Pancreas (tissue), 10 donors: ENCODE measurements around the gene SEMA3G. TPM values are rescaled to one million over a fixed set of nuclear protein-coding genes. Genes with fewer than 3 reads are reported as not detected.

Experiments used
- ATAC-seq, 4 donors: fragments of 200-7000 bp; cut with Tn5 transposase; one replicate each; pipeline versions ENCODE4 v1.8.0 to v1.9.1; 2020; ENCODE audit warnings: mild to moderate bottlenecking in 4 of 4, moderate library complexity in 4 of 4
- DNase-seq, 6 donors: peaks; one replicate each; pipeline ENCODE4 v3.0.0-alpha.2; 2020
- FAIRE-seq: peaks from 2 replicates; lab custom pipeline; 2012; peaks lifted over from hg19 to GRCh38; lab: Jason Lieb, UNC
- H3K27ac ChIP-seq, 4 donors: fragments of 200-600 bp; sonication (generic); 1 replicate in 3 of 4; 2 replicates in 1 of 4; pipeline versions ENCODE4 v1.5.0 to v1.8.0; 2020
- H3K27me3 ChIP-seq, 4 donors: fragments of 200-600 bp; one replicate each; pipeline ENCODE4 v1.8.0; 2021
- H3K36me3 ChIP-seq, 3 donors: fragments of 200-600 bp; sonication (generic) in 1 of 3; one replicate each; pipeline versions ENCODE4 v1.5.0 to v1.8.0; 2020 to 2021
- H3K4me1 ChIP-seq, 3 donors: fragments of 200-600 bp; one replicate each; pipeline ENCODE4 v1.8.0; 2021
- H3K4me3 ChIP-seq, 4 donors: fragments of 200-600 bp; sonication (generic) in 2 of 4; one replicate each; pipeline versions ENCODE4 v1.5.0 to v1.8.0; 2020 to 2021
- H3K9me3 ChIP-seq, 4 donors: fragments of 200-600 bp; one replicate each; pipeline ENCODE4 v1.8.0; 2021
- CTCF ChIP-seq, 4 donors: fragments of 200-600 bp; sonication (generic) in 3 of 4; IDR thresholded peaks; one replicate each; pipeline versions ENCODE4 v1.5.0 to v1.8.0; 2021; ENCODE audit warnings: antibody characterized with exemption in 4 of 4
- whole genome bisulfite sequencing, 2 donors: extraction: QIAGEN DNeasy Blood & Tissue Kit; methylation state at CpG; one replicate each; pipeline ENCODE4 v1.1.7; 2013; 5-methylcytosine and 5-hydroxymethylcytosine counted together
- intact Hi-C, 3 donors: fragments of 100-400 bp; cut with DNase I; formaldehyde crosslinking; loops; one replicate each; pipeline versions ENCODE4 v1.11.1 to v1.14.2; 2022
- polyA plus RNA-seq, 2 donors: library from polyadenylated mRNA; stranded (reverse); fragments of 200-250 nt; gene quantifications; one replicate each; pipeline ENCODE4 v1.2.3, GENCODE V29; 2013
- total RNA-seq, 6 donors: library from RNA; stranded (reverse); fragmentation: NEBNext Ultra II Directional in 4 of 6; extraction: Animal tissue kit (Norgen Biotek cat#: 25700) in 4 of 6; gene quantifications; one replicate each; pipeline versions ENCODE4 v1.2.1 to v1.2.4, GENCODE V29; 2021 to 2023
- donor health status: healthy with polysubstance abuse.
- donor health status: DM: no; HTN: no; CAD: no; lungs with moderate emphysema.
- donor health status: DM: no; HTN: no; CAD: no.
- donor health status: control.
- donor health status: control.
- donor health status: Bipolar disorder and iron deficiency.
- donor health status: DM: yes; HTN: yes; CAD: no.
- donor health status: DM: no; HTN: no; CAD: no.
- donor health status: DM: no; HTN: no; CAD: no.
- donor health status: DM: yes; HTN: yes; CAD: no.

SEMA3G gene
- total and polyA plus RNA-seq, 8 donors, result 0.75 to 5.4 (median 2.8) TPM

DNA sequence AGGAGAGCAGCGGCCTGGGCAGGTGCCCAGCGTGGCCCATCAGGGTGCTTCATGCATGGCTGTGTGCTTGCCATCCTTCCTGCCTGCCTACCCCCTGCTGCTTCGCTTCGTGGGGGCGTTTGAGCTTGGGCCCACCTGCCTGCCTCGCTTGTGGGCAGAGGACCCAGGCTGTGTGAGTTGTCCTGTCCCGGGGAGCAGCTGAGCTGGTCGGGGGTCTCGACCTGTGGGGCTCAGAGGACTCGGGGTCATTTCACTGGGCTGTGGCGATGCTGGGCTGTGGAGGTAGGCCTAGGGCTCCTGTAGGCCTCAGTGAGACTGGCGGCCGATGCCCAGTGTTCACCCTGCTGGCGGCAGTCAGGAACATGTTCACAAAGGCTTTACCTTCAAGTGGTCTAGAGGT, 38.2 kb upstream of the SEMA3G start:
- DNase-seq (no peak), FAIRE-seq (no peak)

DNA sequence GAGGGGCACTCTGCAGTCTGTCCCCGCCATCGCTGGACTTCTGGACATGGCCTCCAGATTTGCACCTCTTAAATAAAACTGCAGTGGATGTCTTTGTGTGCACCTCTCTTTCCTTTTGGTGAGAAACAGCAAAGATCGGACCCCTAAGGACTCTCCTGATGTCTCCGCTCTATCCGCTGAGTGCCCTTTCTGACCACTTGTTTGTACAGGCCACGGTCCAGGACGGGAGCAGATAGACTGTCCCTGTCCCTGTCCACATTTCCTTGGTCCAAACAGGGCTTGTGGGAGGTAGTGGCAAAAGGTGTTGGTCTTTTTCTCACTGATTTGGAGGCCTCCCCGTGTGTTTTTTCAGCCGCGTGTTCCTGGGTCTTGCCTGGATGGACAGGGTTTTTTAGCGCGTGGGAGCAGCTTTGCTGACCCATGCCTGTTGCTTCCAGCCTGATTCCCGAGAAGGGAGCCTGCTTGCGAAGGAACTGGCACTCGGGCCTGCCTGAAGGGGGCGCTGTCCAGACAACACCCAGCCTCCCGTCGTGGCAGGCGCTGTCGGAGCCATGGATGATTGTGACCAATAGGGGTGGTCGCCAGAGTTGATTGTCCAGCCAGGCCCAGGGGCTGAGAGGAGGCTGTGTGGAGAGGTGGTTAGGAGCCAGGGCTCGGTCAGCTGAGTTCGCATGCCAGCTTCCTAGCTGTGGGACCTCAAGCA, 37.1 kb upstream of the SEMA3G start:
- peak in 1 of 6 donors; percentile 65 for DNase-seq
- H3K4me1 ChIP-seq, result no peaks in the 10 kb centered on the region
- FAIRE-seq, result no peak
- H3K4me3 ChIP-seq, result no peak overlapping the region
- intact Hi-C loops, result no loop called here
- TF ChIP-seq CTCF (IDR thresholded peaks at IDR 0.05), result no peak
- H3K9me3 ChIP-seq, result no peaks in the 10 kb centered on the region
- H3K36me3 ChIP-seq, result peaks cover 0 to 49% (median 35%) of the 10 kb centered on the region in 3 donors
- no peak overlapping the region for H3K27ac ChIP-seq
- H3K27me3 ChIP-seq, result no peaks in the 10 kb centered on the region
- peak in 1 of 4 donors; percentile 10 for ATAC-seq
- WGBS, 2 donors, result 85 to 86% methylated on average over 23 of the region's 23 CpGs

More for the DNA sequence above, 38.2 kb upstream of the SEMA3G start:
- Histone ChIP-seq H3K4me1 (no peaks in the 10 kb centered on the region), H3K27me3 (no peaks in the 10 kb centered on the region), H3K4me3 (no peak overlapping the region), H3K9me3 (no peaks in the 10 kb centered on the region), H3K36me3 (peaks cover 0 to 48% (median 24%) of the 10 kb centered on the region in 3 donors), H3K27ac (no peak overlapping the region)
- TF ChIP-seq CTCF (IDR thresholded peaks at IDR 0.05), result no peak
- intact Hi-C loops, result no loop called here
- no peak for ATAC-seq
- 84 to 85% methylated on average over 14 of the region's 14 CpGs for WGBS, 2 donors

- Histone ChIP-seq H3K27me3 (no peaks in the 10 kb centered on the region), H3K4me3 (no peak overlapping the region), H3K4me1 (no peaks in the 10 kb centered on the region), H3K27ac (no peak overlapping the region), H3K9me3 (no peaks in the 10 kb centered on the region), H3K36me3 (peaks cover 0 to 58% (median 36%) of the 10 kb centered on the region in 3 donors)
- ATAC-seq, result no peak
- intact Hi-C loops, result no loop called here
- TF ChIP-seq CTCF (IDR thresholded peaks at IDR 0.05), result no peak
- FAIRE-seq, result no peak
- no peak for DNase-seq
- WGBS, 2 donors, result 87 to 92% methylated on average over 27 of the region's 27 CpGs
These were observed 36.1 kb upstream of the SEMA3G start for GRCh38 chr3:52480768-52481715.

DNA sequence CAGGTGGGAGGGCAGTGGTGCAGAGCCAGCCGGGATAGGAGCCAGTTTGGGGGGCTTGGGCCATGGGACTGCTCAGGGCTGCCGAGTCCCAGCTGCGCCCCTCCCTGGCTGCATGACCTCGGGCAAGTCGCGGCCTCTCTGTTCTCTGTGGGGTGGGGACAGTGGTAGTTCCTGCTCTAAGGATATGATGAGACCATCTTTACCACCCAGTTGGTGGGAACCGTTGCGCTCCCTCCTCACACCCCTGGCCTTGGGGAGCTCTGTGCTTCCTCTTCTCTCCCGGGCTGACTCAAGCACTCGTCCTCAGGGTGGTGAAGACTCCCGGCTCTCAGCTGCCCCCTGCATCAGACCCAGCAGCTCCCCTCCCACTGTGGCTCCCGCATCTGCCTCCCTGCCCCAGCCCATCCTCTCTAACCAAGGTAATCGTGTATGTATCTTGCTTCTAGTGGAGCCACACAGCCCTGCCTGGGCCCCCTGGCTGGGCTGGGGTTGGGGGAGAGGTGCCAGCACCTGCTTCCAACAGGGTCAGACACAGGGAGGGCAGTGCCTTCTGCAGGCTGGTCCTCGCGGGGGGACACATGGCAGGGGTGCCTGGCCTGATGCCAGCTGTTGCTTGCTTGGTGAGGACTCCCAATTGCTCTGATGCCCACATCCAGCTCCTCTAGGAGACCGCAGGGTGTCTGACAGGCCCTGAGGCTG, 35.1 kb upstream of the SEMA3G start:
- H3K9me3 ChIP-seq, result no peaks in the 10 kb centered on the region
- H3K4me1 ChIP-seq, result no peaks in the 10 kb centered on the region
- no peak overlapping the region for H3K27ac ChIP-seq
- H3K4me3 ChIP-seq, result no peak overlapping the region
- FAIRE-seq, result no peak
- WGBS, 2 donors, result 90 to 96% methylated on average over 16 of the region's 16 CpGs
- DNase-seq, result peak in 1 of 6 donors; percentile 80
- peaks cover 3 to 65% (median 36%) of the 10 kb centered on the region in 3 donors for H3K36me3 ChIP-seq
- intact Hi-C loops, result no loop called here
- no peaks in the 10 kb centered on the region for H3K27me3 ChIP-seq
- no peak for ATAC-seq
- no peak for TF ChIP-seq CTCF (IDR thresholded peaks at IDR 0.05)
